T-helper 2 cell treated with Interferon-gamma antibody and Interleukin-4, amounts not matched to agents 5 μg/mL and 100 μg/mL, for 36 hours (primary cell): ENCODE data around the gene EME1.
A peak's percentile ranks its signal among the peaks of the same experiment; 100 is the strongest.
"Not testable (repeated sequence)": the region's sequence is repeated elsewhere in the genome, so short reads cannot be mapped to it uniquely, and the experiment has no call there.

Source experiments
- DNase-seq: peaks from one replicate; pipeline ENCODE4 v3.0.0; 2021; ENCODE audit warnings: low spot score
- H3K27ac Mint-ChIP-seq: one replicate; pipeline ENCODE4 v1.8.0; 2021; ENCODE audit warnings: mild to moderate bottlenecking, mixed read lengths
- H3K27me3 Mint-ChIP-seq: one replicate; pipeline ENCODE4 v1.8.0; 2021; ENCODE audit warnings: low read depth, mixed read lengths
- H3K36me3 Mint-ChIP-seq: one replicate; pipeline ENCODE4 v1.8.0; 2021; ENCODE audit warnings: low read depth, mixed read lengths
- H3K4me1 Mint-ChIP-seq: one replicate; pipeline ENCODE4 v1.8.0; 2021; ENCODE audit warnings: low read depth, mixed read lengths
- H3K4me3 Mint-ChIP-seq: one replicate; pipeline ENCODE4 v1.8.0; 2022; ENCODE audit warnings: mild to moderate bottlenecking, moderate library complexity, mixed read lengths
- H3K9me3 Mint-ChIP-seq: one replicate; pipeline ENCODE4 v1.8.0; 2021; ENCODE audit warnings: mixed read lengths

EME1 gene

DNA sequence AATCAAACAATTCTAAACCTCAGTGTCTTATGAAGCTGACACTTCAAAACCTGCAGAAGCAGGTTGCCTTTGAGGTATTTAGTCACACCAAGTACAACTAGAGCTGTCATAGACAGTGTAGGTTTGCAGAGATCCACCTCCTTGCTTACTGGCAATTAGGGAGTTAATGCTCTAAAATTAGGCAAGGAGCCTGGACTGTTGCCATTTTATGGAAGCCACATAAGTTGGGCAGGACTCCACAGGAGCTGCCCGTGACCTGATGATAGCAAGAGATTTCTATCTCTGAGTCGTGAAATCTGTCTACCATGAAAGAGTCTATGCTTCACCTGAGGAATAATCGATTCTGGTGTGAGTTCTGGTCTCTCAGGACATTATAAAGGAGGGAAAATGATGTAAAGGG lies 8.9 kb downstream of the EME1 start:
- Mint-ChIP-seq H3K4me1 (no peaks in the 10 kb centered on the region), H3K9me3 (no peaks in the 10 kb centered on the region), H3K27ac (no peak overlapping the region), H3K4me3 (no peak overlapping the region), H3K36me3 (peaks cover 58% of the 10 kb centered on the region), H3K27me3 (no peaks in the 10 kb centered on the region)
- no peak for DNase-seq

DNA sequence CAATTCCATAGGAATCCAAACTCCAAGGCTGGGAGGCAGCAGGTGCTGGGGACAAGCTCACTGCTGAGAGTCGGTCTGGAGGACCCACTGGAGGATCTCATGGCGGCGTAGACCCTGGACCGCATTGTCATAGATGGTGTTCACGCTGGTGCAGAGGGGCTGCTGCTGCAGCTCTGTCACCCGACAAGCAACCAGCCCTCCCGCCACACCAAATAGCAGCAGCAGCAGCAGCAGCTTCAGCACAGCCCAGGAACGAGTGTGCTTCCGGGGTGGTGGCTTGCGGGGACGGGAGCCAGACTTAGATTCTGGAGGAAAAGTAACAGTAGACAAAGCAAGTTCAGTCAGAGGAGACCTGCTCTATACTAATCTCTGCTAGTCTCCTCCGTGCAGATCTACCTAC lies 9.9 kb downstream of the EME1 start:
- Mint-ChIP-seq H3K36me3 (peaks cover 63% of the 10 kb centered on the region), H3K4me1 (no peaks in the 10 kb centered on the region), H3K27ac (no peak overlapping the region), H3K9me3 (no peaks in the 10 kb centered on the region), H3K27me3 (no peaks in the 10 kb centered on the region), H3K4me3 (no peak overlapping the region)
- DNase-seq: no peak

DNA sequence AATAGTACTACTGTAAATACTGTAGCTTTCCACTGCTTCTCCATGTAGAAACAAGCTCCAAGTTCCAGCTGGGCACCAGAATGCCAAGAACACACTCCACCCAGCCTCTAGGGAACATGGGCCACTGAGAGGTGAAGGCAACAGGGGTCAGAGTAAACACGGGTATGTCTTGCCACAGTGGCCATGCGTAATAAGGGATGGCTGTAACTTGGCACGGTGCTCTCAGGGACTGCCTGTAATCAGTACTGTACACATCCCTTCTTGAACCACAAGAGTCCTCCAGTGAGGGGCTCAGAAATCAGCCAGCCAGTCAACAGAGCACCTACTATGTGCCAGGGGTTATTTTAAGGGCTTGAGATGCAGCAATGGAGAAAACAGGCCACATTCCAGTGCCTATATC lies 13.5 kb downstream of the EME1 start:
- Mint-ChIP-seq H3K9me3 (no peaks in the 10 kb centered on the region), H3K27me3 (no peaks in the 10 kb centered on the region), H3K36me3 (peaks cover 71% of the 10 kb centered on the region), H3K4me1 (no peaks in the 10 kb centered on the region), H3K27ac (no peak overlapping the region), H3K4me3 (no peak overlapping the region)
- DNase-seq: no peak

DNA sequence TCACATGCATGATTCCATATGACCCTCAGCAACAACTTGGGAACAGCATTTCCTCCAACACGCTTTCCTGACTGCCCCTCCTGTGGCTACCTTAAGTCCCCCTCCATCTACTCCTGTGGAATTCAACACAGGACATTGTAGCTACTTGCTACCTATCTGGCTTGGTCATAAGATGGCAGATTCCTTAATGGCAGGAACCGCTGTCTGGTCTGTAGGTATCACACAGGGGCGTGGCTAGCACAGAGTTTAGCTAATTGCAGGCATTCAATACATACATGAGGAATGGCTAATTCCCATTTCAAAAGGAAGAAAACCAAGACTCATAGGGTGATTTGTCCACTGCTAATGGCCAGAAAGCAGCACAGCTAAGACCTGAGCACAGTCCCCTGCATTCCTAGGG lies 15.7 kb downstream of the EME1 start:
- Mint-ChIP-seq H3K36me3 (peaks cover 71% of the 10 kb centered on the region), H3K27ac (no peak overlapping the region), H3K27me3 (no peaks in the 10 kb centered on the region), H3K4me3 (no peak overlapping the region), H3K9me3 (no peaks in the 10 kb centered on the region), H3K4me1 (peaks cover 2% of the 10 kb centered on the region)
- no peak for DNase-seq

DNA sequence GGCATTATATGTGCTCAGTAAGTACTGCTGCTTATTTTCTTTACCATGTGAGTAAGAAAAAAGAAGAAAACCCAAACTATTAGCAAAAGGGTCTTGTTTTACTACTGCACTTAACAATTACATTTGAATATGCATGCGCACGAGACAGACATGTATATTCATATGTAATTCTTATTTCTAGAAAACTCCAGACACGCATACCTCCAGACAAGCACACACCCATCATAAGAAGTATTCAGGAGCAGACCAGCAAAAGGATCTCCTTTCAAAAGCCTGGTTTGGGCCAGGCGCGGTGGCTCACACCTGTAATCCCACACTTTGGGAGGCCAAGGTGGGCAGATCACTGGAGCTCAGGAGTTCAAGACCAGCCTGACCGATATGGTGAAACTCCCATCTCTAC lies 16.5 kb downstream of the EME1 start:
- Mint-ChIP-seq H3K4me1 (peaks cover 2% of the 10 kb centered on the region), H3K36me3 (peaks cover 73% of the 10 kb centered on the region), H3K27ac (no peak overlapping the region), H3K27me3 (no peaks in the 10 kb centered on the region), H3K9me3 (no peaks in the 10 kb centered on the region), H3K4me3 (no peak overlapping the region)
- DNase-seq: no peak

DNA sequence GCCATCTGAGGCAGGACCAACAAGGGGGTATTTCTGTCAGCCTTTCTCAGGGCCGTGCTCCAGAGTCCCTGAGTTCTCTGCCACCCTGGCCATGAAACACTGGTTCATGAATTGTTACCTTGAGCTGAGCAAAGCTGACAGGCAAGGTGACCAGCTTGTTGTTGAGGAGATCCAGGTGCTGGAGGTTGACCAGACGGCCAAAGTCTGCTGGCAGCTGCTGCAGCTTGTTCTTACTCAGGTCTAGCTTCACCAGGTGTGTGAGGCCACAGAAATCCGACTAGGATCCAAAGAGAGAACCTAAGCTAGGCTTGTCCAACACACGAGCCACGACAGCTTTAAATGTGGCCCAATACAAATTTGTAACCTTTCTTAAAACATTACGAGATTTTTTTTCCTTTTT lies 19.6 kb downstream of the EME1 start:
- no peak overlapping the region for H3K27ac Mint-ChIP-seq
- peaks cover 68% of the 10 kb centered on the region for H3K36me3 Mint-ChIP-seq
- H3K4me1 Mint-ChIP-seq: peaks cover 17% of the 10 kb centered on the region
- no peaks in the 10 kb centered on the region for H3K27me3 Mint-ChIP-seq
- no peaks in the 10 kb centered on the region for H3K9me3 Mint-ChIP-seq
- no peak overlapping the region for H3K4me3 Mint-ChIP-seq
- no peak for DNase-seq

DNA sequence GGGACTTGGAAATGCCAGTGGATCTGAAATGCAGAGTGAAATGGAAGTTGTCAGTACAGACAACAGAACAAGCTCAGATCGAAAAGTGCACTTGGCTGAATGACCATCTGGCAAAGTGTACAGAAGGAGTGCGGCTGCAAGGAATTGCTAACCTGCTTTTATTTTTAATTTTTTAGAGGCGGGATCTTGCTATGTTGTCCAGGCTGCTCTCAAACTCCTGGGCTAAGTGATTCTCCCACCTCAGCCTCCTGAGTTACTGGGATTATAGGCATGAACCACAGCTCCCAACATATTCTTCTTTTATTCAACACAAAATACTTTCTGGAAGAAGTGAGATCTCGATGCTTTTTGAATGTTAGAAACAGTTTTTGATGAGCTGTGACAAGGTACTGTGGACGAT lies 20.7 kb downstream of the EME1 start:
- H3K36me3 Mint-ChIP-seq: peaks cover 59% of the 10 kb centered on the region
- peaks cover 20% of the 10 kb centered on the region for H3K4me1 Mint-ChIP-seq
- peak overlapping the region; percentile 3 for H3K4me3 Mint-ChIP-seq
- no peak for DNase-seq
- no peaks in the 10 kb centered on the region for H3K27me3 Mint-ChIP-seq
- H3K9me3 Mint-ChIP-seq: no peaks in the 10 kb centered on the region
- no peak overlapping the region for H3K27ac Mint-ChIP-seq

DNA sequence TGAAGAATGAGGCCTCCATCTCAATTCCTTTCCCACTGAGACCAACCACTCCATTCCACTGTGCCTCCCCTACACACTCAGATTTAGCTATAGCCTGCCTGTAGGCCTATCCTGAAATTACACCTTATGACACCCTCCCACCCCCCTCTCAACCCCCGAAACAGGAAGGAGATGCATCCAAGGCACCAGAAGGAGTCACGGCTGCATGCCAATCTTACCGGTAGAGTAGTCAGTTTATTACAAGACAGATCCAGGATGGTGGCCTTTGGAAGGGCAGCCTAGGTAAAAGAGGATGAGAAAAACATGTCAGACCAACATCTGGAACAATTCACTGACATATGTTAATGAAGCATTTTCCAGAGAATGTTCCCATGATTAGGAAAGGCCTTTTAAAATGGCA lies 21.7 kb downstream of the EME1 start:
- Mint-ChIP-seq H3K4me1 (peaks cover 20% of the 10 kb centered on the region), H3K36me3 (peaks cover 52% of the 10 kb centered on the region), H3K27me3 (no peaks in the 10 kb centered on the region), H3K4me3 (peak overlapping the region; percentile 100), H3K9me3 (peaks cover 7% of the 10 kb centered on the region), H3K27ac (no peak overlapping the region)
- no peak for DNase-seq

DNA sequence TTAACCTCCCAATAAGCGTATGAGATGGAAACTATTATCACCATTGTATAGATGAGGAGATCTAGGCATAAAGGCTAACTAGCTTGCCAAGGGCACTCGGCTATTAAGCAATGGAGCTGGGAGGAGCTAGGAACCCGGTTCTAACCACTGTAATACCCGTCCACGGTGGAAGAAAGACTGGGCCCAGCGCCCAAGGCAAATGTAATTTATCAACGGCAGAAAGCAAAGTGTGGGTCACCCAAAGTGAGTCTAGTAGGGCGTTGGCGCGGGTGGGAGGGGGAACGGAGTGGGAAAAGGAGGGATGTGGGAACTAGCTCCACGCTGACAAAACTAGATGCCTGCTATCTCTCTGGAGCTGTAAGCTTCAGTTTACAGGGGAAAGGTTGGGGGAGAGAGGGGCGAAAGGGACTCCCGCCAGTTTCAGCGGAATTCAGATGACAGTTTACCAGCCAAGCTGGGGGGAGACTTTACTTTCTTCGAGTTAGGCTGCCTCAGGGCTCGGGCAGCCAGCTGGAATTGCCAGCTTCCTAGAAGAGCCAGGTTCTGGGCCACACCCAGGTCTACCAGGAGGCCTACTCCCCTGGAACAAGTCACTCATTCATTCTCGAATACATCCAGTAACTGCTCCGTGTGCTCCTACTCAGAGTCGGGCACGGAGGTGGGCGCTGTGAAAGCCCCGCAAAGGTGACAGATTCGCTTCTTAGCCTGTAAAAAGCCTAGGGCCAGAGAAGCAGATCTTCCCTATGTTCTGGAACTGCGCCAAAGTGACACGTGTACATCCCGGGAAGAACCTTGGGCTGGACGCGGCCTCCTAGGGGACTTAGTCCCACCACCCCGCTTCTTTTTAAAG lies 23.5 kb downstream of the EME1 start:
- Mint-ChIP-seq H3K36me3 (peaks cover 40% of the 10 kb centered on the region), H3K9me3 (peaks cover 8% of the 10 kb centered on the region), H3K4me3 (peak overlapping the region; percentile 100), H3K4me1 (peaks cover 20% of the 10 kb centered on the region), H3K27me3 (no peaks in the 10 kb centered on the region), H3K27ac (peak overlapping the region; percentile 98)
- no peak for DNase-seq

DNA sequence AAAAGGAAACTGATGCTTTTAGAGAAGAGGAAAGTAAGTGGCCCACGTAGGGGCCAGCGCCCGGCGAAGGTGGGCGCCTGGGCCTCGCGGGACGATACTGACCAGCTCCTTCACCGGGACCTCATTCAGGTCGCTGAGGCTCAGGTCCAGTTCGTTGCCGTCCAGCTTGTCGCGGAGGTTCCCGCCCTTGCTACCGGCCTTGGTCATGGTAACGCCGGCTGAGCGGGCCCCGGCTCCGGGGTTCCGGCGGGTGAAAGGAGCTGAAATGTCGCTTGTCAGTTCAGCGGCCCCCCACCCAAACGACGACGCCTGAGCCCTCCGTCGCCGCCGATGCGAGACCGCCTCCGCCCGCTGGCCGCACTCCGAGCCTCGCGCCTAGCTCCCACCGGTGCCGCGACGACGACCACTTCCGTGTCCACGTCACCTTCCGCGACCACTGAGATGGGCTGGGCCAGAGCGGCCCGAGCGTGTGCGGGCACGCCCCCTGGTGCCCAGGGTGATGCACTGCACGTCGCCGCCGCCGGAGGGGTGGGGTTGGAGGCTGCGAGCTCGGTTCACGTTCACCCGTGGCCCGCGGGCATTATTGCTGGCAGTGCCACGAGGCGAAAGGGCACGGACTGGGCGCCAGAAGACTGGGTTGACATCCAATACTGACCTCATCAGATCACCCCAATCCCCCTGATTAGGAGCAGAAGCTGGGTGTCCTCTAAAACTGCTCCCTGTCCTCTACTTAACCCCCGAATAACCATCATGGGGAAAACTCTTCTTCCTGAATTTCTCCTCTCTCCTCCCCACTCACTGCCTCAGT lies 24.3 kb downstream of the EME1 start, which contains the start of gene LRRC59:
Gene LRRC59, minus strand, starts transcription at position 413 of the 808 bp plus-strand sequence. Its CDS starts 206 bp downstream, at position 207.
- peak within 1 kb of the TSS; percentile 100 for H3K4me3 Mint-ChIP-seq

DNA sequence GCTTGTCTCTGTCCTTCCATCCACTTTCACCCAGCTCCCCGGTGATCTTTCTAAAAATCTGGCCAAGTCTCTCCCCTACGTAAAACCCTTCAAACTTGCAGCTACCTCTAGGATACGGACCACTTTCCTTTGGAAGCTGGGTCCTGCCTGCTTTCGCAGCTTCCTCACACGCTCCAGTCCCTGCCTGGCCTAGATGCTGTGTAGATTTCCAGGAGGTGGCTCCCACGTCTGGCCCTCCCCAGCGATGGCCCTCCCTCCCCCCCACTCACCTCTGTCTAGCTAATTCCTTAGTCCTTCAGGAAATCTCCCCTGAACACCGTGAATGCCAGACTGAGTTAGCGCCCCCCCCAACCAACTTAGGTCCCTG lies 24.9 kb downstream of the EME1 start:
- peak overlapping the region; percentile 98 for H3K27ac Mint-ChIP-seq
- peak overlapping the region; percentile 100 for H3K4me3 Mint-ChIP-seq
- peaks cover 20% of the 10 kb centered on the region for H3K4me1 Mint-ChIP-seq
- H3K9me3 Mint-ChIP-seq: peaks cover 8% of the 10 kb centered on the region
- DNase-seq: no peak
- peaks cover 31% of the 10 kb centered on the region for H3K36me3 Mint-ChIP-seq
- no peaks in the 10 kb centered on the region for H3K27me3 Mint-ChIP-seq

More for the DNA sequence above, 24.3 kb downstream of the EME1 start, which contains the start of gene LRRC59:
- DNase-seq: peak; percentile 92
- Mint-ChIP-seq H3K27ac (peak within 1 kb of the TSS; percentile 98), H3K4me1 (peaks cover 20% of the 10 kb centered on the region), H3K9me3 (peaks cover 8% of the 10 kb centered on the region), H3K27me3 (no peaks in the 10 kb centered on the region), H3K36me3 (peaks cover 33% of the 10 kb centered on the region)

DNA sequence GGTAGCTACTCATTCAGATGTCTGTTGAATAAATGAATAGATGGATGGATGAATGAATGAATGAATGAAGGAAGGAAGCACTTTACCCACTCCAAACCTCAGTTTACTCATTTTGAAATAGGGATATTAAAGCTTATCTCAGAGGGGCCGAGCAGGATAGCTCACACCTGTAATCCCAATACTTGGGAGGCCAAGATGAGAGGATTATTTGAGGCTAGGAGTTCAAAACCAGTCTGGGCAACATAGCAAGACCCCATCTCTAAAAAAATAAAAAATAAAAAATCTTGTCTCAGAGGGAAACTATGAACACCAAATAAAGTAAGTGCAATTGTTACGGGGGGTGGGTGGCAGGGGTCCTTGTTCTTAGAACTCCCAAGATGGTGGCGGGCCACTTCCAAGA lies 25.6 kb downstream of the EME1 start:
- not testable (repeated sequence) for H3K4me3 Mint-ChIP-seq, H3K9me3 Mint-ChIP-seq, H3K27me3 Mint-ChIP-seq, H3K27ac Mint-ChIP-seq, DNase-seq
- Mint-ChIP-seq H3K4me1 (peaks cover 18% of the 10 kb centered on the region), H3K36me3 (peaks cover 24% of the 10 kb centered on the region)

DNA sequence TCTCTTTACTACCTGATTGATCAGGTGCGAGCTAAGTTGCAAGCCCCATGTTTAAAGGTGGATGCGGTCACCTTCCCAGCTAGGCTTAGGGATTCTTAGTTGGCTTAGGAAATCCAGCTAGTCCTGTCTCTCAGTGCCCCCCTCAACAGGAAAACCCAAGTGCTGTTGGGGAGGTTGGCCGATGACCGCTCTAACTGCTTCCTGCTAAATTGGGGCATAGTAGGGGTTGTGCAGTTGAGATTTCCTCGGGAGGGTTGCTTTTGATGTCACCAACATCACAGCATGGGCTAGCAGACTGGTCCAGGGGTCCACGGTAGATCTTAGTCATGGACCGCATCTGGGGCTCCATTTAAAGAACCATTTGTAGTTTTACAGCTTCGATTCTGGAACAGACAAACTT lies 26.6 kb downstream of the EME1 start:
- not testable (repeated sequence) for H3K27me3 Mint-ChIP-seq, H3K27ac Mint-ChIP-seq, H3K9me3 Mint-ChIP-seq, H3K4me3 Mint-ChIP-seq, DNase-seq
- Mint-ChIP-seq H3K36me3 (peaks cover 18% of the 10 kb centered on the region), H3K4me1 (peaks cover 18% of the 10 kb centered on the region)

DNA sequence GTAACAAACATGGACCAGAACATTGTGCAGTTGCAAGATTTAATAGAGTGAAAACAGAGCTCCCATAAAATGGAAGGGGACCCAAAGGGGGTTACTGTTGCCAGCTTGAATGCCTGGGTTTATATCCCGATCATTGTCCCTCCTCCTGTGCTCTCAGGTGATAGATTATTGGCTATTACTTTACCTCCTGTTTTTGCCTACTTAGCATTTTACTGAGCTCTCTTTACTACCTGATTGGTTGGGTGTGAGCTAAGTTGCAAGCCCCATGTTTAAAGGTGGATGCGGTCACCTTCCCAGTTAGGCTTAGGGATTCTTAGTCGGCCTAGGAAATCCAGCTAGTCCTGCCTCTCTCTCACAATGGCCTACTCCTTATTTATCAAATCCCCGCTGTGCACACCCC lies 32.3 kb downstream of the EME1 start:
- H3K27me3 Mint-ChIP-seq: peaks cover 20% of the 10 kb centered on the region
- H3K4me3 Mint-ChIP-seq, H3K27ac Mint-ChIP-seq, H3K36me3 Mint-ChIP-seq, H3K9me3 Mint-ChIP-seq, DNase-seq, H3K4me1 Mint-ChIP-seq: not testable (repeated sequence)
